GM21737 (cell line): ENCODE results near the gene METAP2.
"Not testable (repeated sequence)": the region's sequence is repeated elsewhere in the genome, so short reads cannot be mapped to it uniquely, and the experiment has no call there.

Source experiments
- ATAC-seq: cut with Tn5 transposase; IDR thresholded peaks from one replicate; pipeline ENCODE4 v1.9.1; 2021; ENCODE audit warnings: mild to moderate bottlenecking, moderate library complexity; ENCODE audit not compliant: unreplicated experiment

METAP2 gene

DNA sequence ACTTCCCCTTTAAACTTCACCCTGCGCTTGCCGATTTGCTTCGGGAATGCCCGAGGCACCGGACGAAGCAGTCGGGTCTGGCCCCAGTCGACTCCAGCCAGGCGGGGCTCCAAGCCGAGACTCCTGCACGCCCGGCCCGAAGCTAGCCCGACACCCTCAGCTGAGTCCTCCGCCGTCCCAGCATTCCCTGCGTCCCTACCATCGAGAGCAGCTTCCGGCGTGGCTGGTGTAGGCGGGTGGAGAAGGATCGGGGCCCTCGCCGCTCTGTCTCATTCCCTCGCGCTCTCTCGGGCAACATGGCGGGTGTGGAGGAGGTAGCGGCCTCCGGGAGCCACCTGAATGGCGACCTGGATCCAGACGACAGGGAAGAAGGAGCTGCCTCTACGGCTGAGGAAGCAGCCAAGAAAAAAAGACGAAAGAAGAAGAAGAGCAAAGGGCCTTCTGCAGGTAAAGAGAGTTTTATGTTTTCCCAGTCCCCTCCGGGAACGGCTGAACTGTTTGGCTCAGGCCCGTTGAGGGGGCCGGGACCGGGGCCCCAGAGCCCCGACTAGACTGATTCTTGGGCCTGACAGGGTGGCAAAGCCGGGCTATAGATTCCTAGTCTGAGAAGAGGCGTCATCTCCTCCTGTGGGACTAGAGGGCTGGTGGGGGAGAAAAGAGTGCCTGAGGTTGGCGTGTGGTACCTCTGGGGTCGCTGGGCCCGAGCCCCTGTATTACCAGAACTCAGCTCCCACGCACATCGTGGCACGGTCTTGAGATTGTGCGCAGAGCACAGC lies at the start of gene METAP2:
Gene METAP2, plus strand, starts transcription at position 269 of the 776 bp plus-strand sequence. Its CDS starts 28 bp downstream, at position 297.
- peak; percentile 98 for ATAC-seq

DNA sequence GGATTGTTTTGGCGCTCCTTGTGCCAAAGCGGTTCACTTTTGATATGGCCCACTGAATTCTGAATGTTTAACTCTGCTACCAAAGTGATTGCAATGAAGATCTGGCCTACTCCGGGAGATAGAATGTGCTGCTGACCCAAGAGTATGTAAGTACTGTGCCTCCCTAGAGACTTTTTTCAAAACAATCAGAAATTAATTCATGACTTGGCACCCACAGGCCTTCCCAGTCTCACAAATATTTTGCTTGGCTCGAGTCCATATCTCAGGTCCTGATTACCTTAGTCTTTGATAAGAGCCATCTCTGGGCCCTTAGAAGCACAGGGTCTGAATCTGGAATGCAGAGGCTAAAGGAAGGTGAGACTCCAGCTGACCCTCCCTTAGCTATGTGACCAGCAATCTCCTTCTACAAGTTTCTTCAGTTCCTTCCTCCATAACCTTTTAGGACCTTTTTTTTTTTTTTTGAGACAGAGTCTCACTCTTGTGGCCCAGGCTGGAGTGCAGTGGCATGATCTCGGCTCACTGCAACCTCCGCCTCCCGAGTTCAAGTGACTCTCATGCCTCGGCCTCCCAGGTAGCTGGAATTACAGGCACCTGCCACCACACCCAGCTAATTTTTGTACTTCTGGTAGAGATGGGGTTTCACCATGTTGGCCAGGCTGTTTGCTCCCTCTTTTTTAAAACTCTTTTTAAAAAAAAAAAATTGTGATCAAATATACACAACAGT lies 49.5 kb upstream of the METAP2 start:
- no peak for ATAC-seq

DNA sequence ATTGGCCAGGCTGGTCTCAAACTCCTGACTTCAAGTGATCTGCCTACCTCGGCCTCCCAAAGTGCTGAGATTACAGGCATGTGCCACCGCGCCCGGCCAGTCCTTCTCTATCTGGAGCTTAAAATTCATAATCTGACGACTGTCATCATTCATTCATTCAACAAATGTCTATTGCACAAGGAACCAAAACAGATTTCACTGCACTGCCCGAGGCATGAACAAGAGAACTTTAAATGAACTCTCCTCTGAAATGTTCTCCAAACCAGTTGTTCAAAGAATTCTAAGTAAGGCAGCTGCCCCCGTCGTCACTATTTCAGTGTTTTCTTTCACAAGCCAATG lies 44.8 kb upstream of the METAP2 start:
- ATAC-seq = no peak

DNA sequence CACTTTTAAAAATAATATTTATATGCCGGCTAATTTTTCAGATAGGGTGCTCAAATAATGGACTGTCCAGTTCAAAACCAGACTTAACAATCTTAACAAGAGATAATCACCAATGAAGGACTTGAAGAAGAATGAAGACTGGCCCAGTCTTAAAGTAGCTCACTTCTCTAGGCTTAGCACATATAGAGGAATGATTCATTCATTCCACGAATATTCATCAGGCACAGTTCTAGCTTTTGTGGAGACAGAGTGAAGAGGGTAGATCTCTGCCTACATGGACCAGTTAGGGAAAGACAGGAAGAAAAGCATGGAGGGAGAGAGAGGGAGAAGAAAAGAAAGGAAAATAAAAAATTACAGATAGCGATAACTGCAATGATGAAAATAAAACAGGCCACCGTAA lies 42.8 kb upstream of the METAP2 start:
- ATAC-seq = no peak

DNA sequence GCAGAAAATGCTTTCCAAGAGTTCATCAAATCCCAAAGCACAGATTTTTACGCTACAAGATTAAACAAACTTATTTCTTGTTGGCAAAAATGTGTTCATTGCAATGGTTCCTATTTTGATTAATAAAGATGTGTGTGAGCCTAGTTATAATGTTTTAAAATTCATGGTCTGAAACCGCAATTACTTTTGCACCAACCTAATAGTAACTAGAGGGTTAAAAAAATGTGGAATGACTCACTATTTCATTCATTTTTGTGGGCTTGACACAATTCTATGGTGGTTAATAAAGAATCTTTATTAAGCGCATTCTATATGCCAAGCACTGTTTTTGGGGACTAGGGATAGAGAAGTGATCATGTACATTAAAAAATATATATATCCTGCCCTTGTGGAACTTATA lies 38.6 kb upstream of the METAP2 start:
- ATAC-seq = no peak

DNA sequence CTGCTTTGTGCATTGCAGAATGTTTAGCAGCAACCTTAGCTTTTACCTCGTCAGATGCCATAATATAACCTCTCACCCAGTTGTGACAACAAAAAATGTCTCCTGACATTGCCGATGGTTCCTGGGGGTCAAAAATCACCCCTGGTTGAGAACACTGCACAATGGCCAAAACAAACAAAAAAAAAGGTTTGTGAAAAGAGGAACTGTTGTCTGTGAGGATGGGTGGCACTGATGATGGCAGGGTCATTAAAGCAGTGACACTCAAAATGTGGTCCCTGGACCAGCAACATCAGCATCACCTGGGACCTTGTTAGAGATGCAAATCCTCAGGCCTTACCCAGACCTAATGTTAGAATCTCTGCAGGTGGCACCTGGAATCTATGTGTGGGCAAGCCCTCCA lies 36.4 kb upstream of the METAP2 start:
- ATAC-seq = no peak

DNA sequence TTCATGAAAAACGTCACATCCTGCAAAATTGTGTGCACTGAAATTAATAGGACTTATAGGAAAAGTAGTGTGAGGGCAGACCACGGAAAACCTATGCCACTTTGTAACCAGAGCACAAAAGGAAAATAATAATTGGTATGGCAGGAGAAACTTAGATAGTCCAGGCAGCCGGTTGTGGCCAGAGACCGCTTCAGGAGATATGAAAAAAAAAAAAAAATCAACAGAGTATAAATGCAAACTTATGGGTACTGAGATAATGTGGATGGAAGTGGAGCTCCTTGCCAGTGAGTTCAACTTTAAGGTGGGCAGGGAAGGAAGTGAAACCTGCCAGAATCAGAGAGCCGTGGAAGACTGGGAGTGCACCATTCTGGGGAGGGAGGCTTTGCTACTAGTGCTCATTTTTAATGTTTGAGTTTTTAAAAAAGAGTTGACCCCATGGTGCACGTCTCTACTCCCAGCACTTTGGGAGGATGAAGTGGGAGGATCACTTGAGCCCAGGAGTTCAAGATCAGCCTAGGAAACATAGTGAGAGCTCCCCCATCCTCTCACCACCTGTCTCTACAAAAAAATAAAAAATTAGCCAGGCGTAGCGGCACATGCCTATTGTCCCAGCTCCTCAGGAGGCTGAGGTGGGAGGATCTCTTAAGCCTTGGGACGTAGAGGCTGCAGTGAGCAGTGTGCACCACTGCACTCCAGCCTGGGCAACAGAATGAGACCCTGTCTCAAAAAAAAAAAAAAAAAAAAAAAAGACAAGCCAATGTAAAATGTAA lies 34.3 kb upstream of the METAP2 start:
- ATAC-seq = no peak

DNA sequence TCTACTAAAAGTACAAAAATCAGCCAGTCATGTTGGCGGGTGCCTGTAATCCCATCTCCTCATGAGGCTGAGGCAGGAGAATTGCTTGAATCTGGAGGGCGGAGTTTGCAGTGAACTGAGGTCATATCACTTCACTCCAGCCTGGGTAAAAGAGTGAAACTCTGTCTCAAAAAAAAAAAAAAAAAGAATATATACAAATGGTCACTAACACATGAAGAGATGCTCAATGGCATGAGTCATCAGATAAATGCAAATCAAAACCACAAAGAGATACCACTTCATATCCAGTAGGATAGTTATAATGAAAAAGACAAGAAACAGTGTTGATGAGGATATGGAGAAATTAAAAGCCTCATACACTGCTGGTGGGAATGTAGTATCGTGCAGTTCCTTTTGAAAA lies 33.6 kb upstream of the METAP2 start:
- ATAC-seq = no peak

DNA sequence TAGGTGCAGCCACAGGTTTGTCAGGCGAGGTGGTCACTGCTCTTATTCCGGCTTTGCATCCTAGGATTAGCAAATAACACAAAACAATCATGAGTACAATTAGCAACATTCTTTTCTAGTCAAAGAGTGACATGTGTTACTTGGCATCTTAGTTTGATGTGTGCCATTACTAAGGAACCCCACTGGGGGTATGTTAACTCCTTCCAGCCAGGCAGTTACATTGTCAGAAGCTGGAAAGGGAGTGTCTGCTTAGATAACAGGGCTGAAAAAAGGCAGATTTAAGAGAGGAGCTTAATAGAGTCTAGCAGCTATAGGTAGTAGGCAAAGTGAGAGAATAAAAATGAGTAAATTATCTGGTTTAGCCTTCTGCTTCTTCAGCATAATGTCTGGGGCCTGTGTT lies 30.5 kb upstream of the METAP2 start:
- no peak for ATAC-seq

DNA sequence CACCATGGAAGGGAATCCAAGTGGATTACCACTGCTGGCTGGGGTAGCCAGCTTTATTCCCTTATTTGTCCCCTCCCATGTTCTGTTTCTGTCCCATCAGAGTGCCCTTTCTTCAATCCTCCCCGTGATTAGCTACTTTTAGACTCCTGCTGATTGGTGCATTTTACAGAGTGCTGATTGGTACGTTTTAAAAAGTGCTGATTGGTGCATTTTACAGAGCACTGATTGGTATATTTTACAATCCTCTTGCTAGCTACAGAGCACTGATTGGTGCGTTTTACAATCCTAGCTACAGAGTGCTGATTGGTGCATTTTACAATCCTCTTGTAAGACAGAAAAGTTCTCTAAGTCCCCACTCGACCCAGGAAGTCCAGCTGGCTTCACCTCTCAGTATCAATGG lies 28.9 kb upstream of the METAP2 start:
- not testable (repeated sequence) for ATAC-seq

DNA sequence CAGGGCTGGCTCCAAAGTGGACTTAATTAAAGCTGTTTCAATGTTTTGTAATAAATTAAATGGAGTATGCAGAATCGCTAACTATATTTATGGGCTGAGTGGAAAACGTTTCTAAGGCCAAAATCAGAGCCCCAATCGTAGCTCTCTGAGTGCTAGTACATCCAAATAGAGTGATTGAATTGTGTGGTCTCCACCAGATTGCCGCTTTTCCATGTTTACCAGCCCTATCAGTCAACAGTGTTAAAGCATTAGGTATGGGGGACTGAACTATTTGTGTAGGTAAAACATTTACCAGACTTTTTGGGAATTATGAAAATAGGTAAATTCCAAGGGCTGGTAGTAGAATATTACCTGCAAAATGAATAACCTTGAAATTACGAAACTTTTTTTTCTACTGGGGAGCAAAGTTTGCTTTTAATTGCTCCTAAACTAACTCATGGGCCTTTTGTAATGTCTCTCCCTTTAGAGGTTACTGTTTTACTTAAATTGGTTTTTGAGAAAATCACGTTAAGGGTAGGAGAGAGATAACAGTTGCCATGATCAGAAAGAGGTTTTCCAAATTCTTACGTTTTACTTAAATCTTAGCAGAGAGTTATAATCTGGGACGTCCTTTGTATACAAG lies 28.0 kb upstream of the METAP2 start:
- no peak for ATAC-seq

DNA sequence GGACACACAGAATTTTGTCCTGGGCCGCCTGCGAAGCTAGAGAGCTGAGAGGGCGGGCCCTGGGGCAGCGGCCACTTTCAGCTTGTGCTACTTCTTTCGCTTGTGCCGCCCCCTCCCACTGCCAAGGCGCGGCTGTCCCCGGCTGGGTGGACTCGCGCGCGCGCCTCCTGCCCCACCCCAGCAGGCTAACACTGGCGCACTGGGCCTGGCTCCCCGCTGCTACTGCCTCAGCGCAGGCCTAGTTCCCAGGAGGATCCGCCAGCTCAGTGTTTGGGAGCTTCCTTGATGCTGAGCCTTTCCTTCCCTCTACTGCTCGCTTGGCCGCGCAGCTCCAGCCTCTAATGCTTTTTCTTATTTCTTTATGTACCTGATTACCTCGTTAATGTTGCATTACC lies 27.4 kb upstream of the METAP2 start:
- no peak for ATAC-seq

DNA sequence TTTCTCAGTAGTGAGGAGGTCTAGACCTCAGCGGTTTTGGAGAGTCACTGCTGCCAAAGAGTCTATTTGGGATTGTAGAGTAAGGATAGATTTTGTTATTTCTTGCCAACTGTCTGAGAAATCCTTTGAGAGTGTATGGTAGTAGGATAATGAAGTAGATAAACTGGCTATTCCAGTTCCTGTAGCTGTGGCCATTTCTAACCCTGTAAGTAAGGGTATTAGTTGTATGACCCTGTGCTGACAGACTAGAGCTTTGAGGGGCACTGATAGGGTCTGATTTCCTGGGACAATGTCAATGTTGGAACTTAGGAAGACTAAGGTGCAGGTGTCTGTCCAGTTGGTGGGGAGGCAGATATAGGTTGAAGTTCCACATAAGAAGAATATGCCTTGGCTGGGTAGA lies 24.3 kb upstream of the METAP2 start:
- not testable (repeated sequence) for ATAC-seq

DNA sequence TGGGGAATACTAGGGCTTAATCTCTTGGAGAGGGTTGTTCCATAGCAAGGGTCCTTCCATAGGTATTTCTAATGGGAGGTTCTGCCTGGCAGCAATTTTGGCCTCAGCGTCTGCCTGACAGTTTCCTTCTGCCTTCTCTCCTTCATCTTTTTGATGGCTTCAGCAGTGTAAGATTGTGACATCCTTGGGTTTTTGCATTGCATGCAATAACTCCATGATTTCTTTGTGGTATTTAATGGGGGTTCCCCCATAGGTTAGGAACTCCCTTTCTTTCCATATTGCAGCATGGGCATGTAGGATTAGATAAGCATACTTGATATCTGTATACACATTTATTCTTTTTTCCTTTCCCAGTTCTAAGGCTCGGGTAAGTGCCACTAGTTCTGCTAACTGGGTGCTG lies 21.5 kb upstream of the METAP2 start:
- ATAC-seq = not testable (repeated sequence)

DNA sequence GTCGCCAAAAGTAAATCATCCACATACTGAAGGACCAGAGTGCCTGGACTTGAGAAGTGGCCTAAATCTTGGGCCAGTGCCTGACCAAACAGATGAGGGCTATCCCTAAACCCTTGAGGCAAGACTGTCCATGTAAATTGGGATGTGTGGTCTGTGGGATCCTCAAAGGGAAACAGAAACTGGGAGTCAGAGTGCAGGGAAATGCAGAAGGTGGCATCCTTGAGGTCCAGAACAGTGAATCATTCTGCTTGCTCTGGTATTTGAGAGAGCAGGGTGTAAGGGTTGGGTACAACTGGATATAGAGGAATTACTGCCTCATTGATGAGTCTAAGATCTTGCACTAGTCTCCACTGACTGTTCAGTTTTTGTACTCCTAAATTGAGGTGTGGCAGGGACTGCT lies 20.1 kb upstream of the METAP2 start:
- not testable (repeated sequence) for ATAC-seq

DNA sequence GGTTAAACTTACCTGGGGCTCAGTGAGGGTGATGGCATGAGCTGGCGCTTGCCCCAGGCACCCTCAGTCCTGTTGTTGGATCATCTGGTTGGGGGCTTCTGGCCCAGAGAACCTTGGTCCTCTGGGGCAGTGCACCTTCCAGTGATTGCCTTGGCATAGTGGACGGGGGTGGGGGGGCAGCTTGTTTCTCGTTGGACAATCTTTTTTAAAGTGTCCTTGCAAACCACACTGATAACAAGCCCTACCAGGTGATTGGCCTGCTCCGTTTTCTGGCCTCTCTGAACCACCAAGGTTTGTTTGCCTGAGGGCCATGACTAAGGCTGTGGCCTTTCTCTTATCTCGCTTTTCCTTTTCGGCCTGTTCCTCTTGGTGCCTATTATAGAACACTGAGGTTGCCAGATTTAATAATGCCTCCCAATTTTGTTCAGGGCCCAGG lies 19.2 kb upstream of the METAP2 start:
- ATAC-seq = not testable (repeated sequence)

DNA sequence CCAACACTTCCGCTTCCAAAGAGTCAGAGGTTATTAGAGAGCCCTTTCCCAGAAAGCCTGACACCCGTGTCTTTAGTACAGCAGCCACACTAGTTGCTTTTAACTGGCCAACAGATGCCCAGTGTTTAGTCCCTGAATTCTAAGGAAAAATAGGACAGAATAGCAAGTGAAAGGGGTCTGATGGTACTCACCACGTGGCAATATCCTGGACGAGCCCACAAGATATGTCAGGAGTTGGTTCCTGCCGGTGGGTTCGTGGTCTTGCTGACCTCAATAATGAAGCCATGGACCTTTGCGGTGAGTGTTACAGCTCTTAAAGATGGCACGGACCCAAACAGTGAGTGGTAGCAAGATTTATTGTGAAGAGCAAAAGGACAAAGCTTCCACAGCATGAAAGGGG lies 16.3 kb upstream of the METAP2 start:
- ATAC-seq = not testable (repeated sequence)

DNA sequence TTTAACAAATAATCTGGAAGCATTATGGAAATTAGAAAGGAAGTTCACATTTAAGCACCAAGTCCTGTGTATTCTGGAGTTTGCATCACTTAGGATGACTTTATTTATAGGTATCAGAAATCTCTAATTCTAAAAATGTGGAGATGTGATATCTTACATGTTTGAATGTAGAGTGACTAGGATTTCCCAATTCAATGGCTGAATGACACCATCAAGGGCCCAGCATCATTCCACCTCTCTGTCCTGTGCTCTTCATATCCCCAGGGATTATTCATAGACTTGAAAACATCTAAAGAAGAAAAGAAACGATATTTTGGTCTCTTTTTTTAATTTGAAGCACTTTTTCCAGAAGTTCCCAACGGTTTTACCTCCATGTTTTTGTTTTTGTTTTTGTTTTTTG lies 15.2 kb upstream of the METAP2 start:
- ATAC-seq = no peak

DNA sequence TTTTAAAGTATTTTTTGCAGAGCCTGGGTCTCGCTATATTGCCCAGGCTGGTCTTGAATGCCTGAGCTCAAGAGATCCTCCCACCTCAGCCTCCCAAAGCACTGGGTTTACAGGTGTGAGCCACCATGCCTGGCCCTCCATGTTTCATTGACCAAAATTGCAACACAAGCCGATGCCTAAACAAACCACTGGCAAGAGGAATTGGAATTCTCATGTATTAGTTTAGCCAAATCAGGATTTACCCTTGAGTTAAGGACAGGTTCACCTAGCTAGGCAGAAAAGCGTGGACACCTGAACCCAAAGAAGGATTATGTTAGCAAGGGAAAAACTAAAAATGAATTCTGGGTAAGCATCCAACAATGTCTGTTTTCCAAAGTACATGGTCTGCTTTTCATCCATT lies 14.6 kb upstream of the METAP2 start:
- ATAC-seq = no peak

DNA sequence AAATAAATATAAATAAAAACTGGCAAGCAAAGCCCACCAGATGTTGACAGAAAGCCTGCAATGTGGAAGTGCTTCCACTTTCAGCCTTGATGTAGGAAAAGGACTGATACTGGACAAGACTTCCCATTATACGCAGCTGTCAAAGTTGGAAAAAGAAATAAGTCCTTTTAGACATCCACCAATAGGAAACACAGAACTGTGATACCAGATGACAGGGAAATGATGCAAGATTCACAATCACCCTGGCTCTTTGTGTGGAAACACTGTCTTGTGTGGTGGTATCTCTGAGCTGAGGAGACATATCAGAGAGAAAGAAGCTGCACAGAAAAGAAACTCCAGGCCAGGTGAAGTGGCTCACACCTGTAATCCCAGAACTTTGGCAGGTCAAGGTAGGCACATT lies 13.8 kb upstream of the METAP2 start:
- no peak for ATAC-seq

DNA sequence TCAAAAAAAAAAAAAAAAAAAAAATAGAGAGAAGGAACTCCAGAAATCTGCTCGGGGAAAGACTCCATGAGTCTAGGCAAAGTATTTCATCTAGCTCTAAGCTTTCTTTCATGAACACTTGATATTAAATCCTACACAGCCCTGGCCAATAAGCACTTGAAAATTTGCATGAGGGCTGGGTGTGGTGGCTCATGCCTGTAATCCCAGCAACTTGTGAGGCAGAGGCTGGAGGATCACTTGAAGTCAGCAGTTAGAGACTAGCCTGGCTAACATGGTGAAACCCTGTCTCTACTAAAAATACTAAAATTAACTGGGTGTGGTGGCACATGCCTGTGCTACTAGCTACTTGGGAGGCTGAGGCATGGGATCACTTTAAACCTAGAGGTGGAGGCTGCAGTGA lies 13.1 kb upstream of the METAP2 start:
- ATAC-seq = no peak
